ENCODE results near the gene MAPKAP1. TPM values are rescaled to one million over a fixed set of nuclear protein-coding genes. Genes with fewer than 3 reads are reported as not detected.

Gene MAPKAP1
- total RNA-seq, 2 donors from 2014 or later: 75.3 to 91.6 TPM

GRCh38 chr9:125455132-125455531, 251.9 kb downstream of the MAPKAP1 start:
- DNase-seq: no peak
- no peak overlapping the region for H3K4me3 ChIP-seq (ENCODE audit: low read length)
- Mint-ChIP-seq H3K27me3 (ENCODE audit: insufficient read depth) (no peaks in the 10 kb centered on the region), H3K4me1 (no peaks in the 10 kb centered on the region), H3K27ac (no peak overlapping the region), H3K4me3 (no peak overlapping the region), H3K36me3 (ENCODE audit: low read depth) (peaks cover 63% of the 10 kb centered on the region), H3K9me3 (peaks cover 51% of the 10 kb centered on the region)
- no peaks in the 10 kb centered on the region for H3K27me3 ChIP-seq (ENCODE audit: control insufficient read depth, insufficient read depth, low read length, poor library complexity, severe bottlenecking)
- no peak overlapping the region for H3K27ac ChIP-seq (ENCODE audit: low read depth, low read length)
- H3K36me3 ChIP-seq (ENCODE audit: control insufficient read depth, insufficient read depth, low read length): peaks cover 26% of the 10 kb centered on the region
- no peak for TF ChIP-seq CTCF (conservative IDR thresholded peaks at IDR 0.05)
- no peaks in the 10 kb centered on the region for H3K4me1 ChIP-seq (ENCODE audit: control insufficient read depth, insufficient read depth, low read length)
- no peak overlapping the region for H3K9ac ChIP-seq (ENCODE audit: extremely low read depth, low read length, poor library complexity, severe bottlenecking)
- peaks cover 48% of the 10 kb centered on the region for H3K9me3 ChIP-seq (ENCODE audit: control insufficient read depth, low read length)
- WGBS, 2 experiments (ENCODE audit: insufficient coverage in 1 of 2, insufficient read length in 1 of 2): 60% methylated on average over 1 of the region's 1 CpG; no CpG with 5 or more reads in 1 of the 2 experiments

DNA sequence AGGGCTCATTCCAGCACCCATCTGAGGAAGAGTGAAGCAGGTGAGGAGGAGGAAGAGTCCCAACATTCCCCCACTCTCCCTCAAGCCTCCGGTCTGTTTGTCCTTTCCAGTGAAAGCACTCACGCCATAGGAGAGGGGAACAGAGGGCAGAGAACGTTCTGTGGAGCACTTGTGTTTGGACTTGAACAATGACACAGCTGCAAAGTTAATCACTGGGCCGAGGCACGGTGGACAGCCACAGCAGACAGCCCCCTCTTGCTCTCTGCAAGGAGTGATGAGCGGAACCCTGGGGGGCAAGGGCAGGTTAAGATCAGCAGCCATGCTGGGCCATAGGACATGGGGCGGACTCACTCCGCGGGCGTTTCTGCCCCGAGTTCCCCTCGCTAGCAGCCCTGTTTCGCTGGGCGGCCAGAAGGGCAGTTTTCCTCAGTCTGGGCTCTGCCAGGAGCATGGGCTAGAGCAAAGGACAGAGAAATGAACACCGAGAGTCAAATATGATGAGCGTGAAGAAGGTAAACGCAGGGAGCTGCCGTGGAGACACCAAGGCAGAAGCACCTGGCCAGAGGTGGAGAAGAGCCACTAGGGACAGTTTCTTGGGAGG, 259.7 kb downstream of the MAPKAP1 start:
- Histone ChIP-seq H3K4me1 (ENCODE audit: control insufficient read depth, insufficient read depth, low read length) (peaks cover 16% of the 10 kb centered on the region), H3K27ac (ENCODE audit: low read depth, low read length) (peak overlapping the region; percentile 59), H3K36me3 (ENCODE audit: control insufficient read depth, insufficient read depth, low read length) (peaks cover 13% of the 10 kb centered on the region), H3K9ac (ENCODE audit: extremely low read depth, low read length, poor library complexity, severe bottlenecking) (no peak overlapping the region), H3K9me3 (ENCODE audit: control insufficient read depth, low read length) (peaks cover 3% of the 10 kb centered on the region), H3K27me3 (ENCODE audit: control insufficient read depth, insufficient read depth, low read length, poor library complexity, severe bottlenecking) (no peaks in the 10 kb centered on the region), H3K4me3 (ENCODE audit: low read length) (no peak overlapping the region)
- no peaks in the 10 kb centered on the region for H3K27me3 Mint-ChIP-seq (ENCODE audit: insufficient read depth)
- 89 to 92% methylated on average over 7 to 18 of the region's 18 CpGs for WGBS, 2 experiments (ENCODE audit: insufficient coverage in 1 of 2, insufficient read length in 1 of 2)
- H3K4me1 Mint-ChIP-seq: peaks cover 22% of the 10 kb centered on the region
- H3K27ac Mint-ChIP-seq: peak overlapping the region; percentile 74
- TF ChIP-seq CTCF (conservative IDR thresholded peaks at IDR 0.05): no peak
- DNase-seq: no peak
- H3K36me3 Mint-ChIP-seq (ENCODE audit: low read depth): peaks cover 16% of the 10 kb centered on the region
- H3K4me3 Mint-ChIP-seq: no peak overlapping the region
- peaks cover 3% of the 10 kb centered on the region for H3K9me3 Mint-ChIP-seq

DNA sequence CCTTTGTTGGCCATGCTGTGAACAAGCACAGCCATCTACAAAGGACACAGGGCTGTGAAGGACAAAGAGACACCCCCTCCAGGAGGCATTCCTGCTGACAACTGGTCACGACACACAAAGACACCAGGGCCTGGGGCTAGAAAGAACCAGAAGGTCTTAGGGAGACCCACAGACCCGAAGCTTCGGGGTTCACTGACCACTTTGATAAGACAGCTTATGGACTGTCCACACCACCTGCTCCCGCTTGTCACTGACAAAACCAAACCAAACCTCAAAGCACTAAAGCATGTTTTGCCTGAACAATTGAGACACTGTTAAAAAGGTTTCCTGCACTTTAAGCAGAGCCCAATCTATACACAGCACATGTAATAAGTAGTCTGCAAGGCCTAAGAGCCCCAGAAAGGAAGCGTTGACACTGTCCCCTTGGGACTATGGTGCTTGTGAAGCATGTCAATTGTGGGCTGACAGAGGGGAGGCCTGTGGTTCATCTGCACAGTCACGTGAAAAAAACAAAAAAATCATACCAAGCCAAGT, 260.4 kb downstream of the MAPKAP1 start:
- 73 to 82% methylated on average over 4 to 6 of the region's 6 CpGs for WGBS, 2 experiments (ENCODE audit: insufficient coverage in 1 of 2, insufficient read length in 1 of 2)
- peaks cover 22% of the 10 kb centered on the region for H3K4me1 Mint-ChIP-seq

More for the DNA sequence above, 260.4 kb downstream of the MAPKAP1 start:
- no peaks in the 10 kb centered on the region for H3K9me3 ChIP-seq (ENCODE audit: control insufficient read depth, low read length)
- Mint-ChIP-seq H3K9me3 (peaks cover 3% of the 10 kb centered on the region), H3K36me3 (ENCODE audit: low read depth) (peaks cover 12% of the 10 kb centered on the region), H3K27ac (peak overlapping the region; percentile 74), H3K4me3 (no peak overlapping the region), H3K27me3 (ENCODE audit: insufficient read depth) (no peaks in the 10 kb centered on the region)
- H3K36me3 ChIP-seq (ENCODE audit: control insufficient read depth, insufficient read depth, low read length): peaks cover 12% of the 10 kb centered on the region
- H3K4me1 ChIP-seq (ENCODE audit: control insufficient read depth, insufficient read depth, low read length): peaks cover 16% of the 10 kb centered on the region
- no peaks in the 10 kb centered on the region for H3K27me3 ChIP-seq (ENCODE audit: control insufficient read depth, insufficient read depth, low read length, poor library complexity, severe bottlenecking)
- peak overlapping the region; percentile 59 for H3K27ac ChIP-seq (ENCODE audit: low read depth, low read length)
- peak; percentile 73 for DNase-seq
- no peak overlapping the region for H3K4me3 ChIP-seq (ENCODE audit: low read length)
- no peak for TF ChIP-seq CTCF (conservative IDR thresholded peaks at IDR 0.05)
- no peak overlapping the region for H3K9ac ChIP-seq (ENCODE audit: extremely low read depth, low read length, poor library complexity, severe bottlenecking)
